HEK293T (cell line): ENCODE data around the gene FLVCR1.

ENCODE experiments used
- CTCF ChIA-PET: fragments of 350-600 bp; formaldehyde crosslinking; extraction: SDS; loops from one replicate; lab custom pipeline; 2021; ENCODE audit warnings: antibody characterized with exemption, inconsistent platforms; lab: Yijun Ruan, JAX
- POLR2A ChIA-PET: fragments of 350-600 bp; formaldehyde crosslinking; extraction: SDS; loops from one replicate; lab custom pipeline; 2020; ENCODE audit warnings: antibody characterized with exemption, inconsistent platforms; lab: Yijun Ruan, JAX
- DNase-seq: peaks from one replicate; pipeline ENCODE4 v3.0.0; 2012; ENCODE audit warnings: mixed read lengths; ENCODE audit errors: extremely low spot score
- ARNT ChIP-seq: fragments of 450-650 bp; IDR thresholded peaks from 2 replicates; pipeline ENCODE4 v1.6.1; 2017; ENCODE audit warnings: mild to moderate bottlenecking
- BHLHE40 ChIP-seq: fragments of 450-650 bp; IDR thresholded peaks from 2 replicates; pipeline ENCODE4 v1.6.1; 2016; ENCODE audit warnings: mild to moderate bottlenecking, moderate library complexity, borderline replicate concordance
- CTBP1 ChIP-seq: fragments of 450-650 bp; IDR thresholded peaks from 2 replicates; pipeline ENCODE4 v1.6.1; 2016; ENCODE audit warnings: borderline replicate concordance
- ELF4 ChIP-seq: fragments of 450-650 bp; IDR thresholded peaks from 2 replicates; pipeline ENCODE4 v1.6.1; 2017; ENCODE audit warnings: antibody characterized with exemption
- FOXA1 ChIP-seq: fragments of 450-650 bp; IDR thresholded peaks from 2 replicates; pipeline ENCODE4 v1.6.1; 2016; ENCODE audit warnings: mild to moderate bottlenecking
- FOXK2 ChIP-seq: fragments of 450-650 bp; IDR thresholded peaks from 2 replicates; pipeline ENCODE4 v1.6.1; 2016; ENCODE audit warnings: mild to moderate bottlenecking
- FOXM1 ChIP-seq: fragments of 450-650 bp; IDR thresholded peaks from 2 replicates; pipeline ENCODE4 v1.6.1; 2017; ENCODE audit warnings: mild to moderate bottlenecking, borderline replicate concordance
- HDGF ChIP-seq: fragments of 450-650 bp; IDR thresholded peaks from 2 replicates; pipeline ENCODE4 v1.6.1; 2017; ENCODE audit warnings: antibody characterized with exemption, borderline replicate concordance
- L3MBTL2 ChIP-seq: fragments of 450-650 bp; conservative IDR thresholded peaks from 2 replicates; pipeline ENCODE4 v1.6.1; 2016; ENCODE audit warnings: mild to moderate bottlenecking
- LEF1 ChIP-seq: fragments of 450-650 bp; IDR thresholded peaks from 2 replicates; pipeline ENCODE4 v1.6.1; 2017; ENCODE audit warnings: mild to moderate bottlenecking, borderline replicate concordance
- NFRKB ChIP-seq: fragments of 450-650 bp; IDR thresholded peaks from 2 replicates; pipeline ENCODE4 v1.6.1; 2016; ENCODE audit warnings: mild to moderate bottlenecking, moderate library complexity
- SP1 ChIP-seq: fragments of 450-650 bp; IDR thresholded peaks from 2 replicates; pipeline ENCODE4 v1.6.1; 2017
- SUZ12 ChIP-seq: fragments of 450-650 bp; IDR thresholded peaks from 2 replicates; pipeline ENCODE4 v1.6.1; 2016; ENCODE audit warnings: mild to moderate bottlenecking
- TARDBP ChIP-seq: fragments of 450-650 bp; IDR thresholded peaks from 2 replicates; pipeline ENCODE4 v1.6.1; 2016
- ZNF384 ChIP-seq: fragments of 450-650 bp; IDR thresholded peaks from 2 replicates; pipeline ENCODE4 v1.6.1; 2016
- TF ChIP-seq, protein P1 (sequence below): fragments of 450-650 bp; IDR thresholded peaks from 2 replicates; pipeline ENCODE4 v1.6.1; 2016

The FLVCR1 gene

DNA sequence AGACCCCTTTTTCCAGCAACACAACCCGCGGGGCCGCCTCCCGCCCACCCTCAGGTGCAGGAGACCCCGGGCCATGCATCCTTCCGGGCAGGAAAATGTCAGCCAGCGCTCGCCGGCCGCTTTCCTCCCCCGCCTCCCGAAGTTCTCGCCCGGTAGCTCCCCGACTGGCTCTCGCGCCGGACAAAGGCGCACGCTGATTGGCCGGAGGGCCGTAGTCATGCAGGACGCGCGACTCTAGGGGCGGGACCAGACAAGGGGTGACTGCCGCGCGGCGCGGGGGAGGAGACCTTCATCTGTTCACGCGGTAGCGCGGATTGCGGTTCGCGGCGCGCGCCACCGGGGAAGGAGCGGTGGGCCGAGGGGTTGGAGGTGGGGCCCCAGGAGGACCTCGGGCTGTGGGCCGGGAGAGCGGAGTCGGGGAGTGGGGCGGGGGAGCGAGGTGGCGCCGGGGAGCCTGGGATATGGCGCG is at the start of gene FLVCR1:
FLVCR1 (plus strand) TSS at position 284 of the 469 bp plus-strand sequence; CDS start at position 462, 178 bp downstream.
- TF ChIP-seq FOXM1 = no peak
- peak; percentile 64 for TF ChIP-seq CTBP1
- peak; percentile 84 for TF ChIP-seq L3MBTL2
- CTCF ChIA-PET = interaction anchor here (0.6 kb wide), 1 partner anchor 11 kb away, joined by 3 read pairs; no protein-coding TSS in a partner anchor
- POLR2A ChIA-PET = interaction anchor here (0.6 to 2.3 kb wide), 18 partner anchors 10 to 250 kb away, joined by 3 to 9 read pairs (median 4); partner anchors contain the start of genes ATF3, NSL1, TATDN3 and VASH2
- DNase-seq = peak; percentile 98

DNA sequence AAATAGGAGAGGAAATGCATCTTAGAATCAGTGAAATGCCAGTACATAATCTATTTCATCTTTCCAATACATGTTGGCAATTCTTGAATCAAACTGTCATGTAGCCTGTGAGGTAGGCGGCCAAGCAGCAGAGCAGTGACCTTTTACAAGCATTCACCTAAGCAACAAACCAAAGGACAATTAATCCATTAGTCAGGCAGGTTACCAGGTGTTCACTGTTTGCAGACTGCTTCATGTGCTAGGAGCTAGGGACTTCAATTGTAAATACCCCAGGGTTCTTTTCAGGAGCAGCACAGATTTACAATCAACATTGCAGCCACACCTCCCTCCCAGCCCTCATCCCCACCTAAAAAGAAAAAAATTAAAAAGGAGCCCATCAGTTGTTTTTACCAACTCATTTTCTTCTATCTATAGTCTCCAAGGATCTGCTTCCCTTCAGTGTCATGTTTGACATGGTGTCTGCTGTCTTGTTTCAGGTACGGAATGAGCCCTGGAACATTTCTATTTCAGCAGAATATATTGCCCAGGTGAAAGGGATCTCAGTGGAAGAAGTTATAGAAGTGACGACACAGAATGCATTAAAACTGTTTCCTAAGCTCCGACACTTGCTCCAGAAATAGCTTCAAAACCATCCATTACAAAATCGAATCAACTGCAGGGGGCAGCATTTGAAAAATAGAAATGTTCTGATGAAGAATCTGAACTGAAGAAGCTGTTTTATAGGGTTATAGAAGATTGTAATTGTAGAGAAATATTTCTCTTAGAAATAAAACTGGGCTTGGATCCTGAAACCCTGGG is 43.3 kb upstream of the FLVCR1 start:
- ChIA-PET POLR2A (interaction anchor here (1.0 kb wide), 1 partner anchor 43 kb away, joined by 5 read pairs; the partner anchor contains the start of gene FLVCR1), CTCF (interaction anchor here (0.9 to 1.4 kb wide), 5 partner anchors 21 to 253 kb away, joined by 3 to 6 read pairs (median 3); no protein-coding TSS in a partner anchor)
- no peak for DNase-seq
- no peak for TF ChIP-seq NFRKB
- TF ChIP-seq ELF4 = no peak
- TF ChIP-seq BHLHE40 = no peak
- TF ChIP-seq SP1 = no peak

DNA sequence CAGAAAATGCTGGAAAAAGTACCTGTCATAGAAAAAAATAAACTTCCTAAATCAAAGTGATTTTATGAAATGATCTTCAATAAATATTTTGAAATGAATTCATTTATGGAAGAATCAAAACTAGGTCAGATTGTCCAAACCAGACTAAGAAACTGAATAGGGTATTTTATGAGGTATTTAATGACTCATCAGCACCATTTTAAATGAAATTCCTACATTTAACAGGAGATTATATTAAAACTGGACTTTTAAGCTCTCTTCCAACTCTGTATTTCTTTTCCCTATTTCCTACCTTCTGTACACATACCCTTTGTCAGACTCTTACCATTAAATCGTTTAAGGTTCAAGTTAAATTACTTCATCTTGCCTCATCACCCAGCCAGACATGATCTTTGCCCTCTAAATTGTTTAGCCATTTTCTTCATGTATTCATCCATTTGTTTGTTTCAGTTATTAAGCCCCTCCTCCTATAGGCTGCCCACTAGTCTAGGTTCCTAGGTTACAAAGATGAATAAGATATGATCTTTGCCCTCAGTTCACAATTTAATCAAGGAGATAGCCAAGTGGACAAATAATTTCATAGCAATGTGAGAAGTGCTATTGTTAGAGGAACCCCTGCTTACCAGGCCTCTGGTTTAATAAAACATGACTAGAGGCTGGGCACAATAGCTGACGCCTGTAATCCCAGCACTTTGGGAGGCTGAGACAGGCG is 41.4 kb upstream of the FLVCR1 start:
- ChIA-PET CTCF (no interaction called here), POLR2A (no interaction called here)
- no peak for DNase-seq
- TF ChIP-seq SP1 = no peak
- TF ChIP-seq HDGF = no peak
- TF ChIP-seq FOXK2 = no peak
- TF ChIP-seq FOXM1 = no peak
- TF ChIP-seq NFRKB = no peak
- TF ChIP-seq FOXA1 = no peak
- no peak for TF ChIP-seq TARDBP
- TF ChIP-seq ZNF384 = no peak
- TF ChIP-seq CTBP1 = no peak
- TF ChIP-seq ELF4 = no peak
- no peak for TF ChIP-seq SUZ12
- no peak for TF ChIP-seq ARNT
- TF ChIP-seq LEF1 = no peak
- no peak for TF ChIP-seq L3MBTL2
- TF ChIP-seq, protein P1, sequence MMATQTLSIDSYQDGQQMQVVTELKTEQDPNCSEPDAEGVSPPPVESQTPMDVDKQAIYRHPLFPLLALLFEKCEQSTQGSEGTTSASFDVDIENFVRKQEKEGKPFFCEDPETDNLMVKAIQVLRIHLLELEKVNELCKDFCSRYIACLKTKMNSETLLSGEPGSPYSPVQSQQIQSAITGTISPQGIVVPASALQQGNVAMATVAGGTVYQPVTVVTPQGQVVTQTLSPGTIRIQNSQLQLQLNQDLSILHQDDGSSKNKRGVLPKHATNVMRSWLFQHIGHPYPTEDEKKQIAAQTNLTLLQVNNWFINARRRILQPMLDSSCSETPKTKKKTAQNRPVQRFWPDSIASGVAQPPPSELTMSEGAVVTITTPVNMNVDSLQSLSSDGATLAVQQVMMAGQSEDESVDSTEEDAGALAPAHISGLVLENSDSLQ = no peak
- TF ChIP-seq BHLHE40 = no peak

DNA sequence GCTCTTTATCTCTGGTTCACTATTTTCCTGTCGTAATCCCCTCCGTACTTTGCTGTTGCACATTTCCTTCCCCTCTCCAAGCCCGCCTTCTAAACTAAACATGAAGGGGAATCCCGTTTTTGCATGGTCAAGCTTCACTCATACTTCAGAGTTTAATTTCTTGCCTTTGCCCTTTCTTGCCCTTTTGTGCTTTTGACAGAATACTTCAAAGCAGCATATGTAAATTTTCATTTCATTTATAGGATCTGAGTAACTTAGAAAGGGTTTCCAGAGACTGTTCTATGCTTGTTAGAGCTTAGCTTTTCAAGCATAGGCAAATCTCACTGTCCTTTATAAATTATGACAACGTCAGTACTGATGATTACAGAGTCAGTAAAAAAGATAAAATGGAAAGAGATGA is 38.3 kb upstream of the FLVCR1 start:
- ChIA-PET CTCF (no interaction called here), POLR2A (no interaction called here)
- TF ChIP-seq, protein P1 = no peak
- no peak for TF ChIP-seq NFRKB
- TF ChIP-seq ELF4 = no peak
- no peak for TF ChIP-seq LEF1
- TF ChIP-seq FOXA1 = no peak
- no peak for TF ChIP-seq TARDBP
- no peak for TF ChIP-seq ARNT
- TF ChIP-seq L3MBTL2 = no peak
- no peak for TF ChIP-seq SP1
- TF ChIP-seq ZNF384 = no peak
- no peak for TF ChIP-seq BHLHE40
- no peak for TF ChIP-seq FOXM1
- no peak for TF ChIP-seq SUZ12
- no peak for TF ChIP-seq FOXK2
- no peak for TF ChIP-seq CTBP1
- TF ChIP-seq HDGF = no peak
- no peak for DNase-seq

DNA sequence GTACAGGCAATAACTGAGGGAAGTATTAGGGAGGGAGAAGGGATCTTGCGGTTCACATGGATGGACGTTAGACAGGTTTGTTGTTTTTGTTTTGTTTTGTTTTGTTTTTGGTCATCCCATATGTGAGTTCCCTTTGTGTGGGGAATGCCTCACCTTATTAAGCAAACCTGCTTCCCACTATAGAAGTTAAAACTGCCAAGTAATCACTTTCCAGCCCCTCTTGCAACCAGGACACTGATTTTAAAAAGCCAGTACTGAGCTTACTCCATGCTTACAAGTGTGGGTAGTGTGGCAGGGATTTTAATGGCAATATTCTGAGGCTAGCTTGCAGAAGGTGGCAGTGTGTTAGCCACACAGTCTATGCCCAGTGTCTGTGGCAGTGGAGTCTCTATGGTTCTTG is 37.1 kb upstream of the FLVCR1 start:
- ChIA-PET POLR2A (interaction anchor here (1.3 kb wide), 1 partner anchor 37 kb away, joined by 3 read pairs; no protein-coding TSS in a partner anchor), CTCF (no interaction called here)
- DNase-seq = no peak
- TF ChIP-seq SP1 (no peak), SUZ12 (no peak), FOXM1 (no peak), NFRKB (no peak), TARDBP (no peak), FOXA1 (no peak), HDGF (no peak), BHLHE40 (no peak)
- TF ChIP-seq, protein P1 = no peak

DNA sequence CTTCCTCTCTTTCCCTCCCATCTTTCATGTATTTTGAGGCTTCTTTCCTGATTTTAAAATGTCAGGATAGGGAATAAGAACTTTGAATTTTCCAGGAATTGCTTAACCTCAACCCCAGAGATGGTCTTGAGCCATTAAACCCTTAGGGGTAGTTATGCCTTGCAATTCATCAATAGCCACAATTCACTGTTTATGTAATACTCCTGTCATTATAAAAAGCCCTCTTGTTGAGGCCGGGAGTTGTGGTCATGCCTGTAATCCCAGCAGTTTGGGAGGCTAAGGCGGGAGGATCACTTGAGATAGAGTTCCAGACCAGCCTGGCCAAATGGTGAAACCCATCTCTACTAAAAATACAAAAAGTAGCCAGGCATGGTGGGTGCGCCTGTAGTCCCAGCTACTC is 35.1 kb upstream of the FLVCR1 start:
- TF ChIP-seq FOXM1 (no peak), ELF4 (no peak), ARNT (no peak), CTBP1 (no peak), SUZ12 (no peak), SP1 (no peak), L3MBTL2 (no peak), ZNF384 (no peak), TARDBP (no peak), HDGF (no peak), LEF1 (no peak), FOXK2 (no peak), BHLHE40 (no peak), FOXA1 (no peak), NFRKB (no peak)
- TF ChIP-seq, protein P1 = no peak
- ChIA-PET POLR2A (no interaction called here), CTCF (no interaction called here)

More for the DNA sequence above, 35.1 kb upstream of the FLVCR1 start:
- no peak for DNase-seq
